Left lung (tissue), 10 donors: ENCODE measurements around the gene MFAP4. TPM values are rescaled to one million over a fixed set of nuclear protein-coding genes. Genes with fewer than 3 reads are reported as not detected.

ENCODE experiments used
- ATAC-seq: fragments of 200-7000 bp; cut with Tn5 transposase; one replicate; pipeline ENCODE4 v1.9.1; 2020; ENCODE audit warnings: moderate library complexity
- DNase-seq, 4 donors: peaks; one replicate each; pipeline ENCODE4 v3.0.0-alpha.2; 2013 to 2020
- H3K27ac ChIP-seq, 2 donors: fragments of 200-600 bp; sonication (generic) in 1 of 2; one replicate each; pipeline versions ENCODE4 v1.5.0 to v1.8.0; 2020 to 2021
- H3K27me3 ChIP-seq, 2 donors: fragments of 200-600 bp; sonication (generic) in 1 of 2; one replicate each; pipeline versions ENCODE4 v1.5.0 to v1.8.0; 2020 to 2021
- H3K36me3 ChIP-seq, 2 donors: fragments of 200-600 bp; sonication (generic) in 1 of 2; one replicate each; pipeline versions ENCODE4 v1.5.0 to v1.8.0; 2020 to 2021
- H3K4me1 ChIP-seq, 2 donors: fragments of 200-600 bp; one replicate each; pipeline ENCODE4 v1.8.0; 2021
- H3K4me3 ChIP-seq, 2 donors: fragments of 200-600 bp; sonication (generic) in 1 of 2; one replicate each; pipeline versions ENCODE4 v1.5.0 to v1.8.0; 2020 to 2021; ENCODE audit warnings: mild to moderate bottlenecking in 1 of 2
- H3K9me3 ChIP-seq, 2 donors: fragments of 200-600 bp; sonication (generic) in 1 of 2; one replicate each; pipeline versions ENCODE4 v1.5.0 to v1.8.0; 2020 to 2021
- intact Hi-C, 2 donors: fragments of 100-400 bp; cut with DNase I; formaldehyde crosslinking; loops; one replicate each; pipeline versions ENCODE4 v1.11.2 to v1.14.2; 2022
- polyA plus RNA-seq, 6 donors: library from polyadenylated mRNA; unstranded; fragments of 120-200 nt; gene quantifications; one replicate each; pipeline ENCODE4 v1.2.1, GENCODE V29; 2013; ENCODE audit not compliant: insufficient read length in 6 of 6
- total RNA-seq, 2 donors: library from RNA; stranded (reverse); fragmentation: NEBNext Ultra II Directional; extraction: Animal tissue kit (Norgen Biotek cat#: 25700); gene quantifications; one replicate each; pipeline ENCODE4 v1.2.1, GENCODE V29; 2021
- TF ChIP-seq, protein P1 (sequence below), 2 donors: fragments of 200-600 bp; sonication (generic) in 1 of 2; IDR thresholded peaks; one replicate each; pipeline versions ENCODE4 v1.5.0 to v1.8.0; 2021; ENCODE audit warnings: antibody characterized with exemption in 2 of 2
- donor health status: DM: no; HTN: yes; CAD: no.
- donor health status: DM: no; HTN: no; CAD: no.

Gene MFAP4
- total and polyA plus RNA-seq, 8 donors, result 91.0 to 601 (median 479) TPM

DNA sequence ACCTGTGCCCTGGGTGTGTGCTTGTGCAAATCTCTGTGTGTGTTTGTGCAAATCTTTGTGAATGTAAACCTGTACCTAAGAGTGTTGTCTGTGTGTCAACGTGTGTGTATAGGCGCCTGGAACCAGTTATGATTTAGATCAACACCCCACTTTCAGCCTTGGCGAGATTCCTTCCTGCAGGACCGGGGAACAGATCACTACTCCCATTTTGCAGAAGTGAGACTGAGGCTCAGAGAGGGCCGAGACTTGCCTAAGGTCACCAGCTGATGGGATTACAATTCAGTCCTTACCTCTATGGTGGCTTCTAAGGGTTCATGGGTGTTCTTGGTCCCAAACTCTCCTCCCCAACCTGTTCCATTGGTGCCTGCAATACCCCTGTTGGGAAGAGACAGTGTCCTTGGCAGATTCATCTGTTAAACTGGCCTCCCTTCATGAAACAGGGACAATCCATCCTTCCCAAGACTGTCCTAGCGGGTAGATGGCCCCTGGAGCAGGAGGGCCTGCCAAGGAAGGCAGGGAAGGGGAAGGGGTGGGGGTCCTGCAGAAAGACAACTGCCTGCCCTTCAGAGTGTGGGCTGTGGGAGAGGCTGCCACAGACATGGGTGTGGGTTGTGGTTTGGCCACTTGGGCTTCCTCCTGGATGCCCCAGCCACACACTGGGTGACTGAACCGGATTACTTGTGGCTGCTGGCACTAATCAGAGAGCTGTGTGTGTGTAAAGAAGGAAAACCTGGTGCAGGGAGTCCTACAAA is 15.6 kb downstream of the MFAP4 start:
- peak; percentile 16 for ATAC-seq
- H3K36me3 ChIP-seq, result no peaks in the 10 kb centered on the region

DNA sequence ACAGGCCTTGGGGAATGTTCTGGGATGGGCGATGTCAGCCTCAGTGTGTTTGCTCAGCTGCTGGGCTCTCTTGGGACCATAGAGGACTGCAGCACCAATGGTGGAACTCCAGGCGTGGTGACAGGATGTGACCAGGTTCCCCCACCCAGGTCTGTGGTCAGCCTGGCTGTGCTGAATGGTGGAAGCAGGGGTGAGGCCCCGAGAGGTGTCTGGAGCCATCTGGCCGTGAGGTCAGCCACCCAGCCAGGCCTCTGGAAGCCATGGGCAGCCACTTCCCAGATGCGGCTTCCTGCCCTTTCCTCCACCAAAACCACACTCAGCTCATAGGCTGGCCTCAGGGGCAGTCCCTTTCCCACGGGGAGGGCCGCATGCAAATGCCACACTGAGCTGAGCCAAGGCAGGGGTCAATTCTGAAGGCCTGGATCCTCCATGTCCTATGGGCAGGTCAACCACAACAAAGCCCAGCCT is 16.5 kb downstream of the MFAP4 start:
- Histone ChIP-seq H3K9me3 (no peaks in the 10 kb centered on the region), H3K4me1 (peaks cover 0 to 37% of the 10 kb centered on the region in 2 donors), H3K4me3 (no peak overlapping the region), H3K27me3 (no peaks in the 10 kb centered on the region), H3K36me3 (no peaks in the 10 kb centered on the region), H3K27ac (peak overlapping the region; percentile 39 to 61)
- TF ChIP-seq, protein P1, sequence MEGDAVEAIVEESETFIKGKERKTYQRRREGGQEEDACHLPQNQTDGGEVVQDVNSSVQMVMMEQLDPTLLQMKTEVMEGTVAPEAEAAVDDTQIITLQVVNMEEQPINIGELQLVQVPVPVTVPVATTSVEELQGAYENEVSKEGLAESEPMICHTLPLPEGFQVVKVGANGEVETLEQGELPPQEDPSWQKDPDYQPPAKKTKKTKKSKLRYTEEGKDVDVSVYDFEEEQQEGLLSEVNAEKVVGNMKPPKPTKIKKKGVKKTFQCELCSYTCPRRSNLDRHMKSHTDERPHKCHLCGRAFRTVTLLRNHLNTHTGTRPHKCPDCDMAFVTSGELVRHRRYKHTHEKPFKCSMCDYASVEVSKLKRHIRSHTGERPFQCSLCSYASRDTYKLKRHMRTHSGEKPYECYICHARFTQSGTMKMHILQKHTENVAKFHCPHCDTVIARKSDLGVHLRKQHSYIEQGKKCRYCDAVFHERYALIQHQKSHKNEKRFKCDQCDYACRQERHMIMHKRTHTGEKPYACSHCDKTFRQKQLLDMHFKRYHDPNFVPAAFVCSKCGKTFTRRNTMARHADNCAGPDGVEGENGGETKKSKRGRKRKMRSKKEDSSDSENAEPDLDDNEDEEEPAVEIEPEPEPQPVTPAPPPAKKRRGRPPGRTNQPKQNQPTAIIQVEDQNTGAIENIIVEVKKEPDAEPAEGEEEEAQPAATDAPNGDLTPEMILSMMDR (IDR thresholded peaks at IDR 0.05), result no peak
- ATAC-seq (peak; percentile 73), DNase-seq (peak in 1 of 4 donors; percentile 62)
- intact Hi-C loops, result loop anchor here in 1 of 2 donors (10.0 kb wide), 1 partner anchor 74 kb away; no protein-coding TSS in a partner anchor

More for the DNA sequence above, 15.6 kb downstream of the MFAP4 start:
- TF ChIP-seq, protein P1 (IDR thresholded peaks at IDR 0.05), result no peak
- H3K27me3 ChIP-seq, result no peaks in the 10 kb centered on the region
- DNase-seq, result peak in 1 of 4 donors; percentile 21
- peaks cover 0 to 37% of the 10 kb centered on the region in 2 donors for H3K4me1 ChIP-seq
- intact Hi-C loops, result loop anchor here in 1 of 2 donors (10.0 kb wide), 1 partner anchor 73 kb away; no protein-coding TSS in a partner anchor
- no peaks in the 10 kb centered on the region for H3K9me3 ChIP-seq
- no peak overlapping the region for H3K4me3 ChIP-seq
- peak overlapping the region in 1 of 2 donors; percentile 61 for H3K27ac ChIP-seq

DNA sequence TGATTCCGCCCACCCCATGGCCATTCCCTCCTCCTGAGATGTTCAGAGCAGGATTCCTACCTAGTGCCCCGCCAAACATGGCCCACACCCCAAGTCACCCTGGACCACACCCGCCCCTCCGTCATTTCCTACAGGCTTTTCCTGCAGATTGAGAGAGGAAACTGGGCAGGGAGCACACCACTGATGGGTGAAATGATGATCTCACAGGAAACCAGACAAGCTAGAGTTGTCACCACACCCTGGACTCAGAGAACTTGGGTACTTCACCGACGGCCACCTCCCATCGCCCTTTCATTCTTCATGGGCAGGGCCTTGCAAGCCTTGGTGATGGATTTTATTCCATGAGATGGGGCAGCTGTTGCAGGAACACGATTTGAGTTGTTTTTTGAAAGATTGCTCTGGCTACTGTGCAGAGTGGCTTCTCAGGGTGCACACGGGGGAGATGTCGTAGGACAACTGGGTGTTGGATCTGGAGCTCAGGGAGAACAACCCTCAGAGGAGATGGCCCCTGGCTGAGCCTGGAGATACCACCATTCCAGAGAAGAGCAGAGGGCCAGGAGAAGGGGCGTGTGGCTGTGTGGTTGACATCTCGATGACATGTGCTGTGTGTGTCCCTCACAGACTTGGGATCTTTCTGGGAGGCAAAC is 17.0 kb downstream of the MFAP4 start:
- TF ChIP-seq, protein P1 (IDR thresholded peaks at IDR 0.05), result no peak
- intact Hi-C loops, result loop anchor here (5.0 to 10.0 kb wide), 2 partner anchors 75 to 77 kb away; no protein-coding TSS in a partner anchor
- Histone ChIP-seq H3K4me1 (peaks cover 0 to 37% of the 10 kb centered on the region in 2 donors), H3K9me3 (no peaks in the 10 kb centered on the region), H3K27ac (peak overlapping the region; percentile 39 to 61), H3K4me3 (no peak overlapping the region), H3K36me3 (no peaks in the 10 kb centered on the region), H3K27me3 (peaks cover 0 to 5% of the 10 kb centered on the region in 2 donors)
- ATAC-seq (peak; percentile 57), DNase-seq (peak in 1 of 4 donors; percentile 43)

DNA sequence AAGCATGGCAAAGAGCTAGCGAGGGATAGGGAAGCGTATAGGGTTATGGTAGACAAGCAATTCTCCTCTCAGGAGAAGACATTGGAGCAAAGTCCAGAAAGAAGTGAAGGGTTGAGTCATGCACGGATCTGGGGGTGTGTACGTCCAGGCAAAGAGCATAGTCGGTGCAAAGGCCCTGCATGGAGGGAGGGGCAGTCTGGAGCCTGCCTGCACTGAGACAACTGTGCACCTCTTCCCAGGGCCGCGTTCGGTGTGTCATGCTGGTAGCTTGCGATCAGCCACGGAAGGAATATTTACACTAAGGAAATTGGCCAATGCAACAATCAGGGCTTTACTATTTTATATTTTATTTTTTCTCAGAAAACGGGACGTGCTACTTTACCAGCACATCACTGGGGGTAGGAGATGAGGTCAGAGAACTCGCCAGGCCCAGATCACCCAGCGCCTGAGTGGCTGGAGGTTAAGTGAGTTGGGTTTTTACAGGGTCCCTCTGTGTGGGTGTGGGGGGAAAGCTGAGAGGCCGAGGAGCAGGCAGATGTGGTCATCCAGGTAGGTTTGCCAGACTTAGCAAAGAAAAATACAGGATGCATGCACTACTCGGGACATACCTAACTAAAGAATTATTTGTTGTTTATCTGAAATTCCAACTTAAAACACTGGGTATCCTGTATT is 17.7 kb downstream of the MFAP4 start:
- Histone ChIP-seq H3K9me3 (no peaks in the 10 kb centered on the region), H3K27ac (peak overlapping the region in 1 of 2 donors; percentile 13), H3K36me3 (no peaks in the 10 kb centered on the region), H3K4me3 (no peak overlapping the region), H3K27me3 (peaks cover 0 to 10% of the 10 kb centered on the region in 2 donors), H3K4me1 (peaks cover 0 to 37% of the 10 kb centered on the region in 2 donors)
- ATAC-seq (no peak), DNase-seq (peak in 1 of 4 donors; percentile 30)
- TF ChIP-seq, protein P1 (IDR thresholded peaks at IDR 0.05), result no peak
- intact Hi-C loops, result loop anchor here in 1 of 2 donors (5.0 kb wide), 1 partner anchor 78 kb away; no protein-coding TSS in a partner anchor
